HUES64 (cell line): Measurements from ENCODE around the gene SNW1. TPM values are rescaled to one million over a fixed set of nuclear protein-coding genes. Genes with fewer than 3 reads are reported as not detected.
"Not testable (repeated sequence)": the region's sequence is repeated elsewhere in the genome, so short reads cannot be mapped to it uniquely, and the experiment has no call there.

Experiments
- H3K27ac ChIP-seq: 2 replicates; pipeline ENCODE4 v1.7.0; 2013; ENCODE audit warnings: low read depth, low read length, inconsistent platforms
- H3K27me3 ChIP-seq: 2 replicates; pipeline ENCODE4 v1.6.1; 2013; ENCODE audit warnings: mild to moderate bottlenecking, low read length; ENCODE audit not compliant: insufficient read depth
- H3K36me3 ChIP-seq: 2 replicates; pipeline ENCODE4 v1.6.1; 2013; ENCODE audit warnings: mild to moderate bottlenecking, low read length; ENCODE audit not compliant: insufficient read depth
- H3K4me1 ChIP-seq: 2 replicates; pipeline ENCODE4 v1.6.1; 2013; ENCODE audit warnings: mild to moderate bottlenecking, low read length, moderate library complexity; ENCODE audit not compliant: insufficient read depth
- H3K4me3 ChIP-seq: 2 replicates; pipeline ENCODE4 v1.5.1; 2013; ENCODE audit warnings: mild to moderate bottlenecking, low read length, moderate library complexity
- H3K9ac ChIP-seq: 2 replicates; pipeline ENCODE4 v1.6.1; 2013; ENCODE audit warnings: mild to moderate bottlenecking, low read depth, low read length
- H3K9me3 ChIP-seq: 2 replicates; pipeline ENCODE4 v1.6.1; 2013; ENCODE audit warnings: low read depth, low read length; ENCODE audit not compliant: insufficient read depth
- WGBS: fragments of 150-250, 120-280 bp; methylation state at CpG from one replicate; pipeline ENCODE4 v1.1.7; 2013; ENCODE audit warnings: missing lambda C conversion rate; 5-methylcytosine and 5-hydroxymethylcytosine counted together
- polyA plus RNA-seq, 2 experiments: library from polyadenylated mRNA; stranded (reverse); fragments of 50-300 nt; gene quantifications; one replicate each; pipeline ENCODE4 v1.2.3, GENCODE V29; 2013

SNW1 gene
- polyA plus RNA-seq (2013, experiment 1 of 2) = 53.2 TPM
- 57.7 TPM for polyA plus RNA-seq (2013, experiment 2 of 2)

DNA sequence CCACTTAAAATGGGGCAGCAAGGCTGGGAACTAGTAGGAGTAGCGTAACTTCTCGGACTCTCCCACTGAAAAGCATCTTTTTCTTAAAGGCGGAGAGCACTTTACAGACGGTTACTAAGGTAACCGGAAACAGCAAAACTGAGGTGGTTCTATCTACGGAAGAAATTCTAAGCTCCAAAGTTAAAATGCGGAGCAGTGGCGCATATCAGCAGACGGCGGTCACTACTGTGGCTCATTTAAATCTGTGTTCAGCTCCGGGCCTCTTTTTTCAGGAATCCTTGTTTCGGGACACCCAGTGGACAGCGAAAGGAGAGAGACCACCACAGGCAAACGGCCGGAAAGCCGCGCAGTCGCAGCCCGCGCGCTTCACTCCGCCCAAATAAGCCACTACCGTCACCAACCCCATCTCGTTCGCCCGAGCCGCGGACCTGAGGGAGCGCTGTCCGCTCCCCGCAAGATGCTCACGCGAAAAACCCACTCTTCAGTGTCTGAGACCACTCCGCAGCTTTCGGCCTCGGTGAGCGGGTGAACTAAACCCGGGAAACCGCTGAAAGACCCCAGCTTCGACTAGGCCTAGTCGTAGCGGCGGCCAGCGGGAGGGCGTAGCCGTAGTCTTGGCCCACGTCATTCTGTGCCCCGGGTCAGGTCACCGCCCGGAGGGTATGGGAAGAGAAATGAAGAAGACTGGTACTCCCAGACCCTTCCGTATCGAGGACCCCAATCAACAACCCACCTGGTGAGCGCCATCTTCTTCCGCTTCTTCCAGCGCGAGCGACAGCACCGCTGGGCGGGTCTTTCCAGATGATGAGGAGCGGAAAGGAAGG lies at the start of gene SNW1:
Gene SNW1, minus strand, starts transcription at position 776 of the 824 bp plus-strand sequence. Its CDS starts 29 bp downstream, at position 747.
- Histone ChIP-seq H3K9me3 (no peaks in the 10 kb centered on the region), H3K9ac (peak within 1 kb of the TSS; percentile 90), H3K4me3 (peak within 1 kb of the TSS; percentile 86), H3K27ac (peak within 1 kb of the TSS; percentile 91), H3K27me3 (no peaks in the 10 kb centered on the region), H3K36me3 (peaks cover 15% of the 10 kb centered on the region), H3K4me1 (peaks cover 19% of the 10 kb centered on the region)
- WGBS = under 1% methylated on average over 59 of the region's 60 CpGs

DNA sequence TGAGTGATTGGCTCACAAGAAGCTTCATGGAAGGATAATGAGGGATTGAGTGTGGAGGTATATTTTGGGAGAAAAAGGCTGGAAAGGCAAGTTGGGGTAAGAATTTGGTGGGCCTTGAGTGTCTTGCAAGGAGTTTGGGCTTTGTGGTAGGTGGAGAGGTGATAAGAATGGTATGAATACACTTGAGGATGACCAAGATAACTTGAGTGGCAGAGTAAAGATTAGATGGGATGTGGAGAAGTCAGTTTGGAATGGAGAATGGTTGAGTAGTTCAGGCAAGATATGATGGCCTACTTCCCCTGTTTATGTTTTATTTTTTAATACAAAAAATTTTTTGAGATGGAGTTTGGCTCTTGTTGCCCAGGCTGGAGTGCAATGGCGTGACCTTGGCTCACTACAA lies 48.1 kb upstream of the SNW1 start:
- Histone ChIP-seq H3K4me1 (peaks cover 3% of the 10 kb centered on the region), H3K36me3 (no peaks in the 10 kb centered on the region), H3K9ac (no peak overlapping the region), H3K27ac (no peak overlapping the region), H3K27me3 (no peaks in the 10 kb centered on the region), H3K9me3 (no peaks in the 10 kb centered on the region), H3K4me3 (no peak overlapping the region)
- WGBS = 97% methylated on average over 1 of the region's 1 CpG

DNA sequence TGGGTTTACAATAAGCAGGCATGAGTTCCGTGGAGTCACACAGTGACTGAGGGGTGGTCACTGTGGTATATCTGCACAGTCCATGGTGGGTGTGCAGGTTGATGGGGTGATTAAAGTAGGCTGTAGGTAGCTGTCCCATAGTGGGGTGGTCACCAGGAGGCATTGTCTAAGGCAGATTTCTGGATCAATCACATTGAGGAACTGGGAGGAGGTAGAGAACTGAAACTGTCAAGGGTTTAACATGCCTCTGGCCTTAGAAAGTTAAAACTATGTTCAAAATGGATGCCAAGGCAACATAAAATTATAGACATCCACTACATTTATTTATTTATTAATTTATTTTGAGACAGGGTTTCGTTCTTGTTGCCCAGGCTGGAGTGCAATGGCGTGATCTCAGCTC lies 47.3 kb upstream of the SNW1 start:
- H3K4me3 ChIP-seq = no peak overlapping the region

DNA sequence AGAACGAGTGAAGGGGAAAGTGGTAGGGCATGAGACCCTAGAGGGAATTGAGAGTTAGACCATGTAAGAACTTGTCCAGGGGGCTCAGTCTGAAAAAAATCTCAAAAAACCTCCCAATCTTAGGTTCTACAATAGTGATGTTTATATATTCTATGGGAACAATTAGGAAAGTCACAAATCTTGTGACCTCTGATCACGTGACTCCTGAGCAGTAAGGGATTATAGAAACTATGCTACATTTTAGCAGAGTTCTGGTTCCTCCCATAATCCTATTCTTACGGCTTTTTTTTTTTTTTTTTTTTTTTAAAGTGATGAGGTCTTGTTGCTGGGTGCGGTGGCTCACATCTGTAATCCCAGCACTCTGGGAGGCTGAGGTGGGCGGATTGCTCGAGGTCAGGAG lies 44.8 kb upstream of the SNW1 start:
- Histone ChIP-seq H3K9me3 (no peaks in the 10 kb centered on the region), H3K4me3 (no peak overlapping the region), H3K9ac (no peak overlapping the region), H3K27me3 (no peaks in the 10 kb centered on the region), H3K27ac (no peak overlapping the region), H3K4me1 (peaks cover 4% of the 10 kb centered on the region), H3K36me3 (no peaks in the 10 kb centered on the region)
- 94% methylated on average over 5 of the region's 6 CpGs for WGBS

More for the DNA sequence above, 47.3 kb upstream of the SNW1 start:
- Histone ChIP-seq H3K9ac (no peak overlapping the region), H3K9me3 (no peaks in the 10 kb centered on the region), H3K36me3 (no peaks in the 10 kb centered on the region), H3K27ac (no peak overlapping the region), H3K4me1 (peaks cover 4% of the 10 kb centered on the region), H3K27me3 (no peaks in the 10 kb centered on the region)
- 95% methylated on average over 3 of the region's 3 CpGs for WGBS

DNA sequence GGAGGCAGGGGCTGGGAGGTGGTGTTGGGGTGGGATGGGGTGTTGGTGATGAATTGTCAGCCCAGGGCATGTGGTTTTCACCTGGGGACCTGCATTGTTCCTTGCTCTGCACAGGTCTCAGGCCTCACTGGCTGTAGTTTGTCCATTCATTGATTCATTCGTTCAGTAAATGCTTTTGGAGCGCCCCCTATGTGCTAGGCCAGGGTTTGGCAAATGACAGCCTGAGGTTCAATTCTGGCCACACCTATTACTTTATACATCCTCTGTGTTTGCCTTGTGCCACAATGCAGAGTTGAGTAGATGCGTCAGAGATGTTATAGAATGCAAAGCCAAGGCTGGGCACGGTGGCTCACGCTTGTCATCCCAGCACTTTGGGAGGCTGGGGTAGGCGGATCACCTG lies 43.6 kb upstream of the SNW1 start:
- 58% methylated on average over 6 of the region's 6 CpGs for WGBS
- Histone ChIP-seq H3K4me1 (peaks cover 4% of the 10 kb centered on the region), H3K27ac (no peak overlapping the region), H3K36me3 (no peaks in the 10 kb centered on the region), H3K27me3 (no peaks in the 10 kb centered on the region), H3K9me3 (no peaks in the 10 kb centered on the region), H3K4me3 (no peak overlapping the region), H3K9ac (no peak overlapping the region)

DNA sequence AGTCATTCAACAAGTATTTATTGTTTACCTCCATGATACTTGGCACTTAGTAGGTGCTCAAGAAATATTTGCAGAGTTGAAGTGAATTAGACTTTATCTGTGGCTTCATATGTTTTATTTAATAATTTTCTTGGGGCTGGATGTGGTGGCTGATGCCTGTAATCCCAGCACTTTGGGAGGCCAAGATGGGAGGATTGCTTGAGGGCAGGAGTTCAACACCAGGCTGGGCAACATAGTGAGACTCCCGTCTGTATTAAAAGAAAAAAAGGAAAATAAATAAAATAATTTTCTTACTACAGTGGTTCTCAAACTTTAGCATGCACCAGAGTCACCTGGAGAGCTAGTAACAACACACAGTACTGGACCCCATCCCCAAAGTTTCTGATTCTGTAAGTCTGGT lies 39.9 kb upstream of the SNW1 start:
- no peaks in the 10 kb centered on the region for H3K36me3 ChIP-seq
- no CpG with 5 or more reads among the region's 1 CpG for WGBS
- H3K27ac ChIP-seq = no peak overlapping the region
- peak overlapping the region; percentile 80; the same call in 1 of the 2 replicates for H3K9ac ChIP-seq
- peaks cover 5% of the 10 kb centered on the region for H3K4me1 ChIP-seq
- H3K4me3 ChIP-seq = peak overlapping the region; percentile 77
- H3K9me3 ChIP-seq = no peaks in the 10 kb centered on the region
- no peaks in the 10 kb centered on the region for H3K27me3 ChIP-seq

DNA sequence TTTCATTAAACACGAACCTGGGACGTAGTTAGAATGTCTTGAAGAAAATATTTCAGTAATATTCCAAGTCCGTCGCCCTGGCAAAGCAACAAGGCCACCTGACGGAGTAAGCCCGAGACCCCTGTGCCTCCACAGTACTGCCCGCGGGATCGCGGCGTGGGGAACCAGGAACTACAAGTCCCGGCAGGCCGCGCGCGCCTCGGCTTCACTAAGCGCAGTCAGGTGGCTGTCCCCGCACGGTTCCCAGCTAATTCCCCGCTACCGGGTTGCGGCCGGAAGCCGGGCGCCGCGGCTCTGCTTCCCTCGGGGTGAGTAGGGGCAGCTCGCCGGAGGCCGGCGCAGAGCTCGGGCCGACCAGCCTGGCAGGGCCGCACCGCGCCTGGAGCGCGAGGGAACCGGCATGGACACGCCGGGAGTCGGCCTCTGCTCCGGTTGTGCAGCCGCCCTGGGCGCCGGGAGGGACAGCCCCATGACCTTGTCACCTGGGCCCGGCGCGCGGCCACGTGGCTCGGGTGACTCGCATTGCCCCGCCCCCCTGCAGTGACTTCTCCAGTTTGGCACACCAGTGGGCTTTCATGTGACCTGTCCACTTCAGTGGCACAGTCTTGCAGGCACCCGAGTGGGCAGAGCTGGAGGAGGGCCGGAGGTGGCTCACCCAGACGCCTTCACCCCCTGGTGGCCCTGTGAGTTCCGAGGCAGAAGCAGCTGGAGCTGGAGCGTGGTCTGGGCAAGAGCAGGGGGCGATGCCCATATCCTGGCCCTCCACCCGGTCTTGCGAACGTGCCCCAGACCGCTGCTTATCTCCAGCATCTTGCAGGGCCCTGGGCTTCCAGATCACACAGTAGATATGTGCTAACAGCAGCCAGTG lies 39.1 kb upstream of the SNW1 start, which contains the start of gene ADCK1:
Gene ADCK1, plus strand, starts transcription at position 247 of the 868 bp plus-strand sequence. CDS start 18,870 bp downstream, outside the sequence.
- Histone ChIP-seq H3K27me3 (no peaks in the 10 kb centered on the region), H3K9ac (peak within 1 kb of the TSS; percentile 80), H3K4me3 (peak within 1 kb of the TSS; percentile 77), H3K4me1 (peaks cover 10% of the 10 kb centered on the region), H3K36me3 (no peaks in the 10 kb centered on the region), H3K9me3 (no peaks in the 10 kb centered on the region), H3K27ac (peak within 1 kb of the TSS; percentile 66; the same call in 1 of the 2 replicates)
- 3% methylated on average over 66 of the region's 66 CpGs for WGBS

DNA sequence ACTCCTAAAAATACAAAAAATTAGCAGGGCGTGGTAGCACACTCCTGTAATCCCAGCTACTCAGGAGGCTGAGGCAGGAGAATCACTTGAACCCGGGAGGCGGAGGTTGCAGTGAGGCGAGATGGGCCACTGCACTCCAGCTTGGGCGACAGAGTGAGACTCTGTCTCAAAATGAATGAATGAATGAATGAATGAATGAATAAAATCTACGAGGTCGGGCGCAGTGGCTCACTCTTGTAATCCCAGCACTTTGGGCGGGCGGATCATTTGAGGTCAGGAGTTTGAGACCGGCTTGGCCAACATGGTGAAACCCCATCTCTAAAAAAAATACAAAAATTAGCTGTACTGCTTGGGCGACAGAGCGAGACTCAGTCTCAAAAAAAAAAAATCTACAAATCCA lies 38.5 kb upstream of the SNW1 start:
- not testable (repeated sequence) for H3K36me3 ChIP-seq, H3K9me3 ChIP-seq, H3K27me3 ChIP-seq, H3K27ac ChIP-seq
- 87% methylated on average over 13 of the region's 13 CpGs for WGBS
- H3K9ac ChIP-seq = peak overlapping the region; percentile 80; the same call in 1 of the 2 replicates
- H3K4me3 ChIP-seq = peak overlapping the region; percentile 77
- H3K4me1 ChIP-seq = peaks cover 10% of the 10 kb centered on the region

DNA sequence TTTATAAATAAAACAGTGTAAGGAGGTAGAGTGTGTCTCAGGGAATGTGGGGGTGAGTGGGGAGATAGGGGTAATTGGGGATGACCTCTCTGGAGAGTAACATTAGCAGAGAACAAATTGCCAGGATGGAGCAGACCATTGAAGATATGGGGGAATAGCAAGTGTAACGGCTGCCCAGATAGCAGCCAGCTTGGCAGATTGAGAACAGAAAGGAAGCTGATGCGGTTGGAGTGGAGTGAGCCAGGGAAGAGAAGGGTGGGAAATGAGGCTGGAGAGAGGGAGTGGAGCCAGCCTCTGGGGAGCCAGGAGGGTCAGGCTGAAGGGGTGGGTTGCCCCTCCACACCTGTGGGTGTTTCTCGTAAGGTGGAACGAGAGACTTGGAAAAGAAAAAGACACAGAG lies 33.4 kb upstream of the SNW1 start:
- peaks cover 7% of the 10 kb centered on the region for H3K4me1 ChIP-seq
- no peaks in the 10 kb centered on the region for H3K27me3 ChIP-seq
- H3K9ac ChIP-seq = no peak overlapping the region
- no peaks in the 10 kb centered on the region for H3K9me3 ChIP-seq
- no peak overlapping the region for H3K27ac ChIP-seq
- no peak overlapping the region for H3K4me3 ChIP-seq
- H3K36me3 ChIP-seq = no peaks in the 10 kb centered on the region
- WGBS = 82% methylated on average over 4 of the region's 4 CpGs

DNA sequence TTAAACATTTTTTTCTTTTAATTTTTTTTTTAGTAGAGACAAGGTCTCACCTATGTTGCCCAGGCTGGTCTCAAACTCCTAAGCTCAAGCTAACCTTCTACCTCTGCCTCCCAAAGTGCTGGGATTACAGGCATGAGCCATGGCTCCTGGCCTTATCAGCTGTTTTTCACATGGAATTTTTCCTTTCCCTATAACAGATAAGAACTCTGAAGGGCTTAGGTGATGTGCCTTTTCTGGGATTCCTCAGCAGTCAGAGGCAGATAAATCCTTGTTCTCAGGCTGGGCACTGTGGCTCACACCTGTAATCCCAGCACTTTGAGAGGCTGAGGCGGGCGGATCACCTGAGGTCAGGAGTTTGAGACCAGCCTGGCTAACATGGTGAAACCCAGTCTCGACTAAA lies 32.3 kb upstream of the SNW1 start:
- H3K4me3 ChIP-seq, H3K4me1 ChIP-seq, H3K27me3 ChIP-seq, H3K9ac ChIP-seq, H3K27ac ChIP-seq, H3K36me3 ChIP-seq, H3K9me3 ChIP-seq: not testable (repeated sequence)
- WGBS = 94% methylated on average over 3 of the region's 3 CpGs

DNA sequence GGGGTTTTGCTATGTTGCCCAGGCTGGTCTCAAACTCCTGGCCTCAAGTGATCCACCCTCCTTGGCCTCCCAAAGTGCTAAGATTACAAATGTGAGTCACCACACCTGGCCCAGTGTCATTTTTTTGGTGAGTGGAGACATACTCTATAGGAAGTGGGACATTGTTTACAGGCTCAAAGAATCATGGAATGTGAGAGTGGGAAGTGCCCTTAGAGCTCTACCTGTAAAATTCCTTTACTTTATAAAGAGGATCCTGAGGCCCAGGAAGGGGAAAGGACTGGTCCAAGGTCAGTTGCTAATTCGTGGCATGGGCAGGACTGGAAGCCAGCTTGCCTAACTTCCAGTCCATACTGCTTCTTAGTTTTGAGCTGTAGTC lies 30.3 kb upstream of the SNW1 start:
- Histone ChIP-seq H3K4me3 (no peak overlapping the region), H3K27me3 (no peaks in the 10 kb centered on the region), H3K9me3 (no peaks in the 10 kb centered on the region), H3K27ac (no peak overlapping the region), H3K36me3 (no peaks in the 10 kb centered on the region), H3K9ac (no peak overlapping the region), H3K4me1 (peaks cover 13% of the 10 kb centered on the region)
- 71% methylated on average over 1 of the region's 1 CpG for WGBS
